HUES48 (cell line): ENCODE results near the gene JADE3.

Experiments
- H3K27ac ChIP-seq: one replicate; pipeline ENCODE4 v1.7.0; 2013; ENCODE audit warnings: low read depth, low read length, inconsistent platforms
- H3K27me3 ChIP-seq: 2 replicates; pipeline ENCODE4 v1.6.1; 2013; ENCODE audit warnings: mild to moderate bottlenecking, low read length; ENCODE audit not compliant: control insufficient read depth, insufficient read depth
- H3K36me3 ChIP-seq: 2 replicates; pipeline ENCODE4 v1.6.1; 2013; ENCODE audit warnings: low read length; ENCODE audit not compliant: control insufficient read depth, insufficient read depth
- H3K4me1 ChIP-seq: 2 replicates; pipeline ENCODE4 v1.6.1; 2013; ENCODE audit warnings: mild to moderate bottlenecking, low read length; ENCODE audit not compliant: control insufficient read depth, insufficient read depth
- H3K4me3 ChIP-seq: 2 replicates; pipeline ENCODE4 v1.5.1; 2013; ENCODE audit warnings: mild to moderate bottlenecking, low read depth, low read length
- H3K9ac ChIP-seq: 2 replicates; pipeline ENCODE4 v1.6.1; 2013; ENCODE audit warnings: mild to moderate bottlenecking, low read depth, low read length, moderate library complexity
- H3K9me3 ChIP-seq: 2 replicates; pipeline ENCODE4 v1.6.1; 2013; ENCODE audit warnings: low read length; ENCODE audit not compliant: control insufficient read depth, insufficient read depth

The JADE3 gene

GRCh38 chrX:46904626-46905025, 7.6 kb upstream of the JADE3 start:
- Histone ChIP-seq H3K36me3 (no peaks in the 10 kb centered on the region), H3K4me3 (no peak overlapping the region), H3K27me3 (no peaks in the 10 kb centered on the region; the same call in 1 of the 2 replicates), H3K9me3 (no peaks in the 10 kb centered on the region), H3K9ac (no peak overlapping the region), H3K4me1 (peaks cover 3% of the 10 kb centered on the region; the same call in 1 of the 2 replicates), H3K27ac (no peak overlapping the region)

- H3K4me1 ChIP-seq = peaks cover 14% of the 10 kb centered on the region
- H3K27me3 ChIP-seq = no peaks in the 10 kb centered on the region; the same call in 1 of the 2 replicates
- H3K4me3 ChIP-seq = no peak overlapping the region
- no peak overlapping the region for H3K9ac ChIP-seq
- no peaks in the 10 kb centered on the region; the same call in 1 of the 2 replicates for H3K9me3 ChIP-seq
- H3K36me3 ChIP-seq = no peaks in the 10 kb centered on the region
- H3K27ac ChIP-seq = no peak overlapping the region
These were observed 1.8 kb upstream of the JADE3 start for GRCh38 chrX:46910415-46910814.

- no peaks in the 10 kb centered on the region; the same call in 1 of the 2 replicates for H3K9me3 ChIP-seq
- H3K27ac ChIP-seq = peak overlapping the region; percentile 70
- no peaks in the 10 kb centered on the region for H3K36me3 ChIP-seq
- no peaks in the 10 kb centered on the region; the same call in 1 of the 2 replicates for H3K27me3 ChIP-seq
- peaks cover 19% of the 10 kb centered on the region for H3K4me1 ChIP-seq
- peak overlapping the region; percentile 80 for H3K9ac ChIP-seq
- peak overlapping the region; percentile 75 for H3K4me3 ChIP-seq
These were observed 626 bp downstream of the JADE3 start for GRCh38 chrX:46912603-46913491.

- Histone ChIP-seq H3K4me1 (peaks cover 19% of the 10 kb centered on the region), H3K36me3 (no peaks in the 10 kb centered on the region), H3K27ac (peak overlapping the region; percentile 70), H3K9me3 (no peaks in the 10 kb centered on the region; the same call in 1 of the 2 replicates), H3K9ac (peak overlapping the region; percentile 80), H3K4me3 (peak overlapping the region; percentile 75), H3K27me3 (no peaks in the 10 kb centered on the region; the same call in 1 of the 2 replicates)
These were observed 1.4 kb downstream of the JADE3 start for GRCh38 chrX:46913667-46914066.

- Histone ChIP-seq H3K9me3 (peaks cover 12% of the 10 kb centered on the region), H3K4me3 (no peak overlapping the region), H3K27me3 (no peaks in the 10 kb centered on the region), H3K4me1 (peaks cover 19% of the 10 kb centered on the region), H3K36me3 (no peaks in the 10 kb centered on the region), H3K9ac (no peak overlapping the region), H3K27ac (no peak overlapping the region)
These were observed 4.1 kb downstream of the JADE3 start for GRCh38 chrX:46916273-46916672.

GRCh38 chrX:46917622-46918021, 5.4 kb downstream of the JADE3 start:
- H3K9ac ChIP-seq = no peak overlapping the region
- no peaks in the 10 kb centered on the region for H3K27me3 ChIP-seq
- no peak overlapping the region for H3K27ac ChIP-seq
- peaks cover 12% of the 10 kb centered on the region for H3K9me3 ChIP-seq
- no peaks in the 10 kb centered on the region for H3K36me3 ChIP-seq
- peaks cover 22% of the 10 kb centered on the region for H3K4me1 ChIP-seq
- no peak overlapping the region for H3K4me3 ChIP-seq

- Histone ChIP-seq H3K27ac (no peak overlapping the region), H3K9ac (no peak overlapping the region), H3K27me3 (no peaks in the 10 kb centered on the region), H3K4me1 (peaks cover 24% of the 10 kb centered on the region), H3K9me3 (peaks cover 12% of the 10 kb centered on the region), H3K4me3 (no peak overlapping the region), H3K36me3 (no peaks in the 10 kb centered on the region)
These were observed 6.2 kb downstream of the JADE3 start for GRCh38 chrX:46918434-46918833.

- Histone ChIP-seq H3K4me3 (no peak overlapping the region), H3K4me1 (peaks cover 16% of the 10 kb centered on the region)
These were observed 8.0 kb downstream of the JADE3 start for GRCh38 chrX:46920235-46920634.

GRCh38 chrX:46922611-46923010, 10.4 kb downstream of the JADE3 start:
- H3K4me1 ChIP-seq = peaks cover 11% of the 10 kb centered on the region
- H3K27ac ChIP-seq = no peak overlapping the region
- no peak overlapping the region for H3K9ac ChIP-seq
- H3K9me3 ChIP-seq = peaks cover 12% of the 10 kb centered on the region
- no peak overlapping the region for H3K4me3 ChIP-seq
- H3K36me3 ChIP-seq = no peaks in the 10 kb centered on the region
- no peaks in the 10 kb centered on the region for H3K27me3 ChIP-seq

More at GRCh38 chrX:46920235-46920634, 8.0 kb downstream of the JADE3 start:
- Histone ChIP-seq H3K9ac (no peak overlapping the region), H3K36me3 (no peaks in the 10 kb centered on the region), H3K9me3 (peaks cover 12% of the 10 kb centered on the region), H3K27ac (no peak overlapping the region), H3K27me3 (no peaks in the 10 kb centered on the region)

GRCh38 chrX:46927718-46928117, 15.5 kb downstream of the JADE3 start:
- Histone ChIP-seq H3K36me3 (no peaks in the 10 kb centered on the region; the same call in 1 of the 2 replicates), H3K4me1 (peaks cover 13% of the 10 kb centered on the region; the same call in 1 of the 2 replicates), H3K9me3 (no peaks in the 10 kb centered on the region), H3K27ac (no peak overlapping the region), H3K27me3 (no peaks in the 10 kb centered on the region), H3K4me3 (no peak overlapping the region), H3K9ac (no peak overlapping the region)
